ENCODE results near the gene MCUR1. TPM values are rescaled to one million over a fixed set of nuclear protein-coding genes. Genes with fewer than 3 reads are reported as not detected.
"Not testable (repeated sequence)": the region's sequence is repeated elsewhere in the genome, so short reads cannot be mapped to it uniquely, and the experiment has no call there.

The MCUR1 gene
- total and polyA plus RNA-seq, 3 experiments from 2014 or later: 8.4 to 54.8 (median 50.9) TPM

- DNase-seq: no peak
- Histone ChIP-seq H3K4me3 (ENCODE audit: low read length) (no peak overlapping the region), H3K36me3 (ENCODE audit: insufficient read depth, low read length) (no peaks in the 10 kb centered on the region), H3K4me1 (ENCODE audit: insufficient read depth, low read length) (no peaks in the 10 kb centered on the region), H3K9me3 (ENCODE audit: low read length) (no peaks in the 10 kb centered on the region), H3K27me3 (ENCODE audit: insufficient read depth, low read length, poor library complexity, severe bottlenecking) (no peaks in the 10 kb centered on the region), H3K27ac (ENCODE audit: low read depth, low read length) (no peak overlapping the region)
- Mint-ChIP-seq H3K27me3 (no peaks in the 10 kb centered on the region), H3K36me3 (peaks cover 0 to 54% (median 5%) of the 10 kb centered on the region in 3 donors), H3K27ac (peak overlapping the region in 1 of 8 donors; percentile 36), H3K9me3 (no peaks in the 10 kb centered on the region), H3K4me3 (no peak overlapping the region), H3K4me1 (peaks cover 5 to 9% (median 7%) of the 10 kb centered on the region in 3 donors)
- ChIA-PET POLR2A (interaction anchor here (0.6 kb wide), 1 partner anchor 181 kb away, joined by 3 read pairs; no protein-coding TSS in a partner anchor), CTCF (interaction anchor here (0.7 to 3.0 kb wide), 13 partner anchors 8 to 280 kb away, joined by 3 to 11 read pairs (median 6); partner anchors contain the start of gene MCUR1)
Observed at GRCh38 chr6:13794184-13794583, 20.2 kb downstream of the MCUR1 start.

- Mint-ChIP-seq H3K4me3 (no peak overlapping the region), H3K27ac (peak overlapping the region in 1 of 8 donors; percentile 21), H3K4me1 (peaks cover 0 to 1% (median 0%) of the 10 kb centered on the region in 3 donors), H3K9me3 (no peaks in the 10 kb centered on the region), H3K27me3 (peaks cover 0 to 2% of the 10 kb centered on the region in 2 donors), H3K36me3 (peaks cover 0 to 48% (median 6%) of the 10 kb centered on the region in 3 donors)
- Histone ChIP-seq H3K27me3 (ENCODE audit: insufficient read depth, low read length, poor library complexity, severe bottlenecking) (no peaks in the 10 kb centered on the region), H3K27ac (ENCODE audit: low read depth, low read length) (no peak overlapping the region), H3K4me1 (ENCODE audit: insufficient read depth, low read length) (no peaks in the 10 kb centered on the region), H3K4me3 (ENCODE audit: low read length) (no peak overlapping the region), H3K9me3 (ENCODE audit: low read length) (no peaks in the 10 kb centered on the region), H3K36me3 (ENCODE audit: insufficient read depth, low read length) (no peaks in the 10 kb centered on the region)
- no peak for DNase-seq
- ChIA-PET CTCF (interaction anchor here (1.1 kb wide), 1 partner anchor 215 kb away, joined by 3 read pairs; the partner anchor contains the start of gene SIRT5), POLR2A (no interaction called here)
Observed at GRCh38 chr6:13789746-13790145, 24.6 kb downstream of the MCUR1 start.

- Mint-ChIP-seq H3K27me3 (peaks cover 0 to 2% of the 10 kb centered on the region in 2 donors), H3K9me3 (no peaks in the 10 kb centered on the region), H3K36me3 (peaks cover 0 to 42% (median 7%) of the 10 kb centered on the region in 3 donors), H3K27ac (no peak overlapping the region), H3K4me3 (no peak overlapping the region), H3K4me1 (peaks cover 0 to 1% (median 0%) of the 10 kb centered on the region in 3 donors)
- H3K27me3 ChIP-seq (ENCODE audit: insufficient read depth, low read length, poor library complexity, severe bottlenecking): no peaks in the 10 kb centered on the region
- no peaks in the 10 kb centered on the region for H3K9me3 ChIP-seq (ENCODE audit: low read length)
- H3K36me3 ChIP-seq (ENCODE audit: insufficient read depth, low read length): no peaks in the 10 kb centered on the region
- no peak overlapping the region for H3K4me3 ChIP-seq (ENCODE audit: low read length)
- DNase-seq: no peak
- no peaks in the 10 kb centered on the region for H3K4me1 ChIP-seq (ENCODE audit: insufficient read depth, low read length)
- ChIA-PET POLR2A (no interaction called here), CTCF (no interaction called here)
- H3K27ac ChIP-seq (ENCODE audit: low read depth, low read length): no peak overlapping the region
Observed at GRCh38 chr6:13788820-13789219, 25.5 kb downstream of the MCUR1 start.

- Mint-ChIP-seq H3K4me1 (peaks cover 0 to 1% (median 0%) of the 10 kb centered on the region in 3 donors), H3K9me3 (no peaks in the 10 kb centered on the region), H3K36me3 (peaks cover 0 to 30% (median 7%) of the 10 kb centered on the region in 3 donors), H3K4me3 (no peak overlapping the region), H3K27me3 (peaks cover 0 to 2% of the 10 kb centered on the region in 2 donors), H3K27ac (peak overlapping the region in 2 of 8 donors; percentile 10 to 25)
- CTCF ChIA-PET: interaction anchor here (1.3 kb wide), 1 partner anchor 172 kb away, joined by 5 read pairs; the partner anchor contains the start of gene NOL7
- Histone ChIP-seq H3K4me3 (ENCODE audit: low read length) (no peak overlapping the region), H3K36me3 (ENCODE audit: insufficient read depth, low read length) (no peaks in the 10 kb centered on the region), H3K9me3 (ENCODE audit: low read length) (no peaks in the 10 kb centered on the region), H3K27me3 (ENCODE audit: insufficient read depth, low read length, poor library complexity, severe bottlenecking) (no peaks in the 10 kb centered on the region), H3K27ac (ENCODE audit: low read depth, low read length) (no peak overlapping the region), H3K4me1 (ENCODE audit: insufficient read depth, low read length) (no peaks in the 10 kb centered on the region)
- POLR2A ChIA-PET: no interaction called here
- no peak for DNase-seq
Observed at GRCh38 chr6:13787137-13787536, 27.2 kb downstream of the MCUR1 start.

- H3K4me3 ChIP-seq (ENCODE audit: low read length); H3K9me3 ChIP-seq (ENCODE audit: low read length); DNase-seq; H3K4me1 Mint-ChIP-seq; H3K36me3 Mint-ChIP-seq; H3K9me3 Mint-ChIP-seq; H3K27me3 ChIP-seq (ENCODE audit: insufficient read depth, low read length, poor library complexity, severe bottlenecking); H3K4me1 ChIP-seq (ENCODE audit: insufficient read depth, low read length); H3K36me3 ChIP-seq (ENCODE audit: insufficient read depth, low read length); CTCF ChIA-PET; H3K27ac Mint-ChIP-seq; H3K27me3 Mint-ChIP-seq; H3K27ac ChIP-seq (ENCODE audit: low read depth, low read length); H3K4me3 Mint-ChIP-seq: not testable (repeated sequence)
- POLR2A ChIA-PET: interaction anchor here (0.7 kb wide), 1 partner anchor 69 kb away, joined by 3 read pairs; no protein-coding TSS in a partner anchor
Observed at GRCh38 chr6:13780162-13780561, 34.2 kb downstream of the MCUR1 start.

- ChIA-PET CTCF (interaction anchor here (1.1 to 1.8 kb wide), 4 partner anchors 13 to 34 kb away, joined by 3 to 6 read pairs (median 4); no protein-coding TSS in a partner anchor), POLR2A (no interaction called here)
- no peak overlapping the region for H3K27ac Mint-ChIP-seq
- H3K9me3 Mint-ChIP-seq: no peaks in the 10 kb centered on the region
- H3K4me1 ChIP-seq (ENCODE audit: insufficient read depth, low read length): no peaks in the 10 kb centered on the region
- H3K4me3 ChIP-seq (ENCODE audit: low read length): no peak overlapping the region
- no peaks in the 10 kb centered on the region for H3K4me1 Mint-ChIP-seq
- H3K36me3 ChIP-seq (ENCODE audit: insufficient read depth, low read length): no peaks in the 10 kb centered on the region
- no peak overlapping the region for H3K4me3 Mint-ChIP-seq
- no peaks in the 10 kb centered on the region for H3K36me3 Mint-ChIP-seq
- H3K27ac ChIP-seq (ENCODE audit: low read depth, low read length): no peak overlapping the region
- H3K27me3 ChIP-seq (ENCODE audit: insufficient read depth, low read length, poor library complexity, severe bottlenecking): no peaks in the 10 kb centered on the region
- no peak for DNase-seq
- no peaks in the 10 kb centered on the region for H3K9me3 ChIP-seq (ENCODE audit: low read length)
- no peaks in the 10 kb centered on the region for H3K27me3 Mint-ChIP-seq
Observed at GRCh38 chr6:13778028-13778427, 36.3 kb downstream of the MCUR1 start.

DNA sequence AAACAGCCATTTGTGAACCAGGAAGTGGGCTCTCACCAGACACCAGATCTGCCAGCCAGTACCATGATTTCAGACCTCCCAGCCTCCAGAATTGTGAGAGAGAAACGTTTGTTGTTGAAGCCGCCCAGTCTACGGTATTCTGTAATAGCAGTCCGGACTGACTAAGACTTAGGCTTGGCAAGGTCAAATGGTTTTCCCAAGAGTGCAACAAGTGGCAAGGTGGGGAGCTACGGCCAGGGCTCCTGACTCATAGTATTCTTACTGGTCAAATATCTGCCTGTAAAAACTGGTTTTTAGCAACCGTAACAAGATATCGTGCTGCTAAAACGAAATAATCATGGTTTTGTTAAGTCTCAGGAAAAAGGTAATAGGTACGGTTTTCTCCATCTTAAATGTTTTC, 37.8 kb downstream of the MCUR1 start:
- no peaks in the 10 kb centered on the region for H3K27me3 Mint-ChIP-seq
- no peaks in the 10 kb centered on the region for H3K36me3 Mint-ChIP-seq
- no peak for DNase-seq
- POLR2A ChIA-PET: no interaction called here
- Histone ChIP-seq H3K9me3 (ENCODE audit: low read length) (no peaks in the 10 kb centered on the region), H3K27ac (ENCODE audit: low read depth, low read length) (no peak overlapping the region), H3K4me3 (ENCODE audit: low read length) (no peak overlapping the region), H3K4me1 (ENCODE audit: insufficient read depth, low read length) (no peaks in the 10 kb centered on the region), H3K27me3 (ENCODE audit: insufficient read depth, low read length, poor library complexity, severe bottlenecking) (no peaks in the 10 kb centered on the region), H3K36me3 (ENCODE audit: insufficient read depth, low read length) (no peaks in the 10 kb centered on the region)
- H3K4me3 Mint-ChIP-seq: no peak overlapping the region
- H3K9me3 Mint-ChIP-seq: no peaks in the 10 kb centered on the region
- H3K4me1 Mint-ChIP-seq: no peaks in the 10 kb centered on the region
- H3K27ac Mint-ChIP-seq: no peak overlapping the region
- CTCF ChIA-PET: interaction anchor here (1.3 to 1.8 kb wide), 2 partner anchors 11 to 18 kb away, joined by 4 to 6 read pairs; no protein-coding TSS in a partner anchor

GRCh38 chr6:13775466-13775865, 38.9 kb downstream of the MCUR1 start:
- H3K4me3 ChIP-seq (ENCODE audit: low read length); H3K36me3 Mint-ChIP-seq; H3K27me3 Mint-ChIP-seq; DNase-seq; H3K9me3 Mint-ChIP-seq; H3K27ac ChIP-seq (ENCODE audit: low read depth, low read length); H3K4me1 ChIP-seq (ENCODE audit: insufficient read depth, low read length); POLR2A ChIA-PET; H3K4me1 Mint-ChIP-seq; H3K9me3 ChIP-seq (ENCODE audit: low read length); H3K4me3 Mint-ChIP-seq; H3K36me3 ChIP-seq (ENCODE audit: insufficient read depth, low read length); H3K27me3 ChIP-seq (ENCODE audit: insufficient read depth, low read length, poor library complexity, severe bottlenecking): not testable (repeated sequence)
- CTCF ChIA-PET: interaction anchor here (1.2 kb wide), 1 partner anchor 20 kb away, joined by 3 read pairs; no protein-coding TSS in a partner anchor
- H3K27ac Mint-ChIP-seq: peak overlapping the region in 1 of 8 donors; percentile 33
